BJ (cell line): ENCODE data around the gene FOXO6. TPM values are rescaled to one million over a fixed set of nuclear protein-coding genes. Genes with fewer than 3 reads are reported as not detected.

Experiments used
- CTCF ChIA-PET: fragments of 350-600 bp; formaldehyde crosslinking; extraction: SDS; loops from one replicate; lab custom pipeline; 2021; ENCODE audit warnings: antibody characterized with exemption, inconsistent platforms; lab: Yijun Ruan, JAX
- POLR2A ChIA-PET: fragments of 300-600 bp; sonication (Branson Sonifier 250); formaldehyde crosslinking; extraction: SDS; loops from one replicate; lab custom pipeline; 2021; ENCODE audit warnings: antibody characterized with exemption; lab: Charles Lee
- DNase-seq: peaks from one replicate; pipeline ENCODE4 v3.0.0-alpha.2; 2011; ENCODE audit warnings: low read depth
- H3K27me3 ChIP-seq: 2 replicates; pipeline ENCODE4 v1.6.0; 2011; ENCODE audit warnings: low read length; ENCODE audit not compliant: control insufficient read depth, insufficient read depth
- H3K36me3 ChIP-seq: 2 replicates; pipeline ENCODE4 v1.5.1; 2011; ENCODE audit warnings: low read length; ENCODE audit not compliant: control insufficient read depth, insufficient read depth
- H3K4me3 ChIP-seq: 2 replicates; pipeline ENCODE4 v1.5.1; 2011; ENCODE audit warnings: low read depth, mild to moderate bottlenecking, control low read depth, low read length
- CTCF ChIP-seq: IDR thresholded peaks from 2 replicates; pipeline ENCODE4 v1.5.1; 2011; ENCODE audit warnings: low read depth, mild to moderate bottlenecking, control low read depth, inconsistent platforms, low read length, moderate library complexity; ENCODE audit not compliant: insufficient read depth
- polyA plus RNA-seq: library from polyadenylated mRNA; depleted of rRNA; stranded (reverse); fragments of >200 nt; gene quantifications from 2 replicates; pipeline ENCODE4 v1.2.3, GENCODE V29; 2011

Gene FOXO6
- polyA plus RNA-seq, 1 experiment = 0.02 TPM

GRCh38 chr1:41408691-41409090 is 47.5 kb downstream of the FOXO6 start:
- POLR2A ChIA-PET = no interaction called here

GRCh38 chr1:41409825-41410224 is 48.6 kb downstream of the FOXO6 start:
- DNase-seq = no peak
- TF ChIP-seq CTCF = no peak
- POLR2A ChIA-PET = no interaction called here
- CTCF ChIA-PET = interaction anchor here (0.6 to 1.4 kb wide), 5 partner anchors 9 to 127 kb away, joined by 3 to 8 read pairs (median 3); no protein-coding TSS in a partner anchor
- no peak overlapping the region for H3K4me3 ChIP-seq
- no peaks in the 10 kb centered on the region for H3K36me3 ChIP-seq
- H3K27me3 ChIP-seq = peaks cover 7% of the 10 kb centered on the region

More at GRCh38 chr1:41408691-41409090, 47.5 kb downstream of the FOXO6 start:
- DNase-seq = no peak
- Histone ChIP-seq H3K4me3 (no peak overlapping the region), H3K27me3 (peaks cover 7% of the 10 kb centered on the region), H3K36me3 (no peaks in the 10 kb centered on the region)
- no peak for TF ChIP-seq CTCF
- CTCF ChIA-PET = interaction anchor here (0.6 to 1.3 kb wide), 3 partner anchors 10 to 85 kb away, joined by 3 read pairs; no protein-coding TSS in a partner anchor

GRCh38 chr1:41410462-41410861 is 49.2 kb downstream of the FOXO6 start:
- POLR2A ChIA-PET = no interaction called here
- Histone ChIP-seq H3K27me3 (peaks cover 7% of the 10 kb centered on the region), H3K36me3 (no peaks in the 10 kb centered on the region), H3K4me3 (no peak overlapping the region)
- CTCF ChIA-PET = interaction anchor here (0.6 to 1.4 kb wide), 3 partner anchors 11 to 128 kb away, joined by 3 to 8 read pairs (median 3); no protein-coding TSS in a partner anchor
- no peak for DNase-seq
- TF ChIP-seq CTCF = no peak

- no peak for DNase-seq
- ChIA-PET POLR2A (no interaction called here), CTCF (no interaction called here)
- peaks cover 5% of the 10 kb centered on the region for H3K27me3 ChIP-seq
- no peaks in the 10 kb centered on the region for H3K36me3 ChIP-seq
- no peak overlapping the region for H3K4me3 ChIP-seq
- TF ChIP-seq CTCF = no peak
Observed at GRCh38 chr1:41411229-41411628, 50.0 kb downstream of the FOXO6 start.

- no peak for TF ChIP-seq CTCF
- CTCF ChIA-PET = interaction anchor here (0.7 to 1.1 kb wide), 2 partner anchors 10 to 143 kb away, joined by 3 read pairs; no protein-coding TSS in a partner anchor
- no peaks in the 10 kb centered on the region for H3K36me3 ChIP-seq
- POLR2A ChIA-PET = no interaction called here
- DNase-seq = no peak
- no peak overlapping the region for H3K4me3 ChIP-seq
- peaks cover 5% of the 10 kb centered on the region for H3K27me3 ChIP-seq
Observed at GRCh38 chr1:41412748-41413147, 51.5 kb downstream of the FOXO6 start.
